A549 treated with AZD9567 at 1 μM for 4 hours (cell line): Measurements from ENCODE around the gene TSEN54. TPM values are rescaled to one million over a fixed set of nuclear protein-coding genes. Genes with fewer than 3 reads are reported as not detected.

Experiments used
- total RNA-seq: library from RNA; stranded (reverse); fragments of 200-300 nt; extraction: Qiagen RNA extraction; gene quantifications from 5 replicates; pipeline ENCODE4 v1.2.3, GENCODE V29; 2022; ENCODE audit not compliant: insufficient read depth

TSEN54 gene
- total RNA-seq, result 37.9 to 51.8 TPM (median 46.7 TPM) in 5 replicates

DNA sequence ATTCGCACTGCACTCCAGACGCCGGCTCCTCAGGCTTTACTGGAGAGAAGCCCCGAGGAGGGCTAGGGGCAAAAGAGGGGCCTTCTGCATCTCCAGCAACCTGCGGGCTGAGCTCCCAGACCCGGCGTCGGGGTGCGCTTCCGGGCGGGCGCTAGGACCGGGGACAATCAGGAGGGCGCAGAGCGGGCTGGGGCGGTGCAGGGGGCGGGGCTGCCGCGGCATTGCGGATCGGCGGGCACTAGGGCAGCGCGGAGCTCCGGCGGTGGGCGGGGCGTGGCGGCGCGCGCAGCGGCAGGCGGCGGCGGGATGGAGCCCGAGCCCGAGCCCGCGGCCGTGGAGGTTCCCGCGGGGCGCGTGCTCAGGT, at the start of gene TSEN54:
TSEN54 (plus strand) TSS at position 274 of the 364 bp plus-strand sequence; CDS start at position 307, 33 bp downstream.

GRCh38 chr17:75515496-75516254, 653 bp upstream of the TSEN54 start, which contains the start of gene CASKIN2:
TSS of gene CASKIN2 (minus strand) at chr17:75515537. CDS start at chr17:75513804, 1,733 bp downstream.

GRCh38 chr17:75524970-75525805, 8.9 kb downstream of the TSEN54 start, which contains the start of gene LLGL2:
TSS of gene LLGL2 (plus strand) at chr17:75525697. CDS start at chr17:75543427, 17,730 bp downstream.

Other genes with a start within 250 kb of the TSEN54 start
- gene MIF4GD, start 245.3 kb upstream of the TSEN54 start, total RNA-seq, result 31.9 to 38.5 TPM (median 37.8 TPM) in 5 replicates
- gene SLC25A19, start 227.1 kb upstream of the TSEN54 start, total RNA-seq, result 16.5 to 24.0 TPM (median 22.8 TPM) in 5 replicates
- 90.0 to 100 TPM (median 98.6 TPM) in 5 replicates for gene GRB2, start 110.8 kb upstream of the TSEN54 start, total RNA-seq
- 40.4 to 81.2 TPM (median 42.0 TPM) in 5 replicates for gene TMEM94, start 59.9 kb upstream of the TSEN54 start, total RNA-seq
- gene CASKIN2, start 991 bp upstream of the TSEN54 start, total RNA-seq, result 9.0 to 12.1 TPM (median 9.9 TPM) in 5 replicates
- 13.8 to 36.2 TPM (median 33.6 TPM) in 5 replicates for gene LLGL2, start 9.2 kb downstream of the TSEN54 start, total RNA-seq
- gene MYO15B, start 71.3 kb downstream of the TSEN54 start, total RNA-seq, result 30.7 to 53.7 TPM (median 43.5 TPM) in 5 replicates
- gene SMIM5, start 116.9 kb downstream of the TSEN54 start, total RNA-seq, result 0.64 to 0.79 TPM (median 0.72 TPM) in 4 of 5 replicates, not detected in the other
- 23.8 to 30.3 TPM (median 27.1 TPM) in 5 replicates for gene RECQL5, start 150.6 kb downstream of the TSEN54 start, total RNA-seq
- 124 to 134 TPM (median 129 TPM) in 5 replicates for gene SAP30BP, start 150.8 kb downstream of the TSEN54 start, total RNA-seq
- gene ITGB4, start 204.9 kb downstream of the TSEN54 start, total RNA-seq, result 79.7 to 102 TPM (median 95.5 TPM) in 5 replicates
- gene GALK1, start 248.7 kb downstream of the TSEN54 start, total RNA-seq, result 64.4 to 81.9 TPM (median 77.0 TPM) in 5 replicates